HEK293 (cell line): ENCODE measurements around the gene NEK1.
A peak's percentile ranks its signal among the peaks of the same experiment; 100 is the strongest.

ENCODE experiments used
- CTCF ChIA-PET: fragments of 350-600 bp; formaldehyde crosslinking; extraction: SDS; loops from one replicate; lab custom pipeline; 2021; ENCODE audit warnings: antibody characterized with exemption; lab: Yijun Ruan, JAX
- POLR2A ChIA-PET: fragments of 300-600 bp; formaldehyde crosslinking; extraction: SDS; loops from one replicate; lab custom pipeline; 2020; ENCODE audit warnings: antibody characterized with exemption, inconsistent platforms; lab: Yijun Ruan, JAX
- H3K27ac ChIP-seq: fragments of 200-500 bp; sonication (Bioruptor generic); 2 replicates; pipeline ENCODE4 v1.5.1; 2014; ENCODE audit warnings: low read depth, low read length, control low read depth, inconsistent platforms; ENCODE audit errors: extremely low read depth
- H3K36me3 ChIP-seq, 2 experiments: fragments of 200-500 bp in 1 of 2; sonication (Bioruptor generic) in 1 of 2; 1 replicate in 1 of 2; 2 replicates in 1 of 2; pipeline ENCODE4 v1.5.1; 2014 to 2017; ENCODE audit warnings: inconsistent platforms in 2 of 2, low read length in 2 of 2; ENCODE audit not compliant: control insufficient read depth in 2 of 2, insufficient read depth in 1 of 2
- H3K4me1 ChIP-seq: fragments of 200-500 bp; sonication (Bioruptor generic); 2 replicates; pipeline ENCODE4 v1.5.1; 2014; ENCODE audit warnings: mild to moderate bottlenecking, low read length, inconsistent platforms; ENCODE audit not compliant: control insufficient read depth, insufficient read depth
- H3K4me3 ChIP-seq: 2 replicates; pipeline ENCODE4 v1.5.1; 2011; ENCODE audit warnings: low read depth, mild to moderate bottlenecking, control low read depth, low read length, moderate library complexity
- H3K9me3 ChIP-seq: fragments of 200-500 bp; sonication (Bioruptor generic); 2 replicates; pipeline ENCODE4 v1.5.1; 2014; ENCODE audit warnings: low read depth, low read length, inconsistent platforms; ENCODE audit not compliant: control insufficient read depth, insufficient read depth
- KLF16 ChIP-seq: fragments of 450-650 bp; formaldehyde crosslinking; IDR thresholded peaks from 2 replicates; pipeline ENCODE4 v1.5.1; 2017; ENCODE audit warnings: missing biosample characterization, missing genetic modification characterization
- MZF1 ChIP-seq: fragments of 450-650 bp; formaldehyde crosslinking; IDR thresholded peaks from 2 replicates; pipeline ENCODE4 v1.5.1; 2017; ENCODE audit warnings: missing biosample characterization, missing genetic modification characterization, borderline replicate concordance
- SETDB1 ChIP-seq: IDR thresholded peaks from one replicate; pipeline ENCODE4 v1.6.1; 2017; ENCODE audit warnings: mild to moderate bottlenecking, low read length, moderate library complexity, mixed read lengths; ENCODE audit not compliant: insufficient read length
- TRIM28 ChIP-seq: IDR thresholded peaks from 2 replicates; pipeline ENCODE4 v1.6.1; 2011; ENCODE audit warnings: low read length, control low read depth, borderline replicate concordance
- ZBTB1 ChIP-seq: fragments of 450-650 bp; formaldehyde crosslinking; IDR thresholded peaks from 2 replicates; pipeline ENCODE4 v1.5.1; 2016; ENCODE audit warnings: missing biosample characterization, missing genetic modification characterization
- ZBTB21 ChIP-seq: fragments of 450-650 bp; formaldehyde crosslinking; IDR thresholded peaks from 2 replicates; pipeline ENCODE4 v1.5.1; 2017; ENCODE audit warnings: missing biosample characterization, missing genetic modification characterization
- ZBTB48 ChIP-seq: fragments of 450-650 bp; formaldehyde crosslinking; IDR thresholded peaks from 2 replicates; pipeline ENCODE4 v1.5.1; 2016; ENCODE audit warnings: missing biosample characterization, missing genetic modification characterization
- ZBTB7A ChIP-seq: fragments of 450-650 bp; formaldehyde crosslinking; IDR thresholded peaks from 2 replicates; pipeline ENCODE4 v1.5.1; 2016; ENCODE audit warnings: low read depth, missing biosample characterization, missing genetic modification characterization
- ZFP3 ChIP-seq: fragments of 450-650 bp; formaldehyde crosslinking; IDR thresholded peaks from 2 replicates; pipeline ENCODE4 v1.5.1; 2016; ENCODE audit warnings: low read depth, missing biosample characterization, missing genetic modification characterization
- ZFP37 ChIP-seq: fragments of 450-650 bp; formaldehyde crosslinking; IDR thresholded peaks from 2 replicates; pipeline ENCODE4 v1.5.1; 2016; ENCODE audit warnings: missing biosample characterization, missing genetic modification characterization
- ZNF146 ChIP-seq: fragments of 450-650 bp; formaldehyde crosslinking; IDR thresholded peaks from 2 replicates; pipeline ENCODE4 v1.5.1; 2016; ENCODE audit warnings: missing biosample characterization, missing genetic modification characterization
- ZNF169 ChIP-seq: fragments of 450-650 bp; formaldehyde crosslinking; IDR thresholded peaks from 2 replicates; pipeline ENCODE4 v1.5.1; 2016; ENCODE audit warnings: missing biosample characterization, missing genetic modification characterization
- ZNF292 ChIP-seq: fragments of 450-650 bp; formaldehyde crosslinking; IDR thresholded peaks from 2 replicates; pipeline ENCODE4 v1.5.1; 2016; ENCODE audit warnings: low read depth, missing biosample characterization, missing genetic modification characterization, borderline replicate concordance
- ZNF311 ChIP-seq: fragments of 450-650 bp; formaldehyde crosslinking; IDR thresholded peaks from 2 replicates; pipeline ENCODE4 v1.5.1; 2017; ENCODE audit warnings: missing biosample characterization, missing genetic modification characterization, borderline replicate concordance
- ZNF350 ChIP-seq: fragments of 450-650 bp; formaldehyde crosslinking; IDR thresholded peaks from 2 replicates; pipeline ENCODE4 v1.5.0; 2017; ENCODE audit warnings: missing biosample characterization, mild to moderate bottlenecking, missing genetic modification characterization
- ZNF366 ChIP-seq: fragments of 450-650 bp; formaldehyde crosslinking; conservative IDR thresholded peaks from 2 replicates; pipeline ENCODE4 v1.5.1; 2016; ENCODE audit warnings: missing biosample characterization, missing genetic modification characterization
- ZNF394 ChIP-seq: fragments of 450-650 bp; formaldehyde crosslinking; IDR thresholded peaks from 2 replicates; pipeline ENCODE4 v1.5.1; 2016; ENCODE audit warnings: missing biosample characterization, missing genetic modification characterization, mild to moderate bottlenecking, moderate library complexity, borderline replicate concordance
- ZNF404 ChIP-seq: fragments of 450-650 bp; formaldehyde crosslinking; IDR thresholded peaks from 2 replicates; pipeline ENCODE4 v1.5.1; 2017; ENCODE audit warnings: missing biosample characterization, missing genetic modification characterization
- ZNF423 ChIP-seq: fragments of 450-650 bp; formaldehyde crosslinking; IDR thresholded peaks from 2 replicates; pipeline ENCODE4 v1.5.1; 2016; ENCODE audit warnings: missing biosample characterization, missing genetic modification characterization
- ZNF529 ChIP-seq: fragments of 450-650 bp; formaldehyde crosslinking; IDR thresholded peaks from 2 replicates; pipeline ENCODE4 v1.5.1; 2017; ENCODE audit warnings: missing genetic modification characterization, missing biosample characterization; ENCODE audit not compliant: insufficient replicate concordance
- ZNF548 ChIP-seq: fragments of 450-650 bp; formaldehyde crosslinking; IDR thresholded peaks from 2 replicates; pipeline ENCODE4 v1.5.1; 2016; ENCODE audit warnings: missing biosample characterization, missing genetic modification characterization
- ZNF561 ChIP-seq: fragments of 450-650 bp; IDR thresholded peaks from 2 replicates; pipeline ENCODE4 v1.5.1; 2018; ENCODE audit warnings: missing biosample characterization, missing genetic modification characterization, borderline replicate concordance
- ZNF843 ChIP-seq: fragments of 450-650 bp; formaldehyde crosslinking; IDR thresholded peaks from 2 replicates; pipeline ENCODE4 v1.5.1; 2016; ENCODE audit warnings: missing biosample characterization, missing genetic modification characterization
- ZSCAN23 ChIP-seq: fragments of 450-650 bp; formaldehyde crosslinking; IDR thresholded peaks from 2 replicates; pipeline ENCODE4 v1.5.1; 2016; ENCODE audit warnings: missing biosample characterization, missing genetic modification characterization
- TF ChIP-seq, protein P1 (sequence below): fragments of 450-650 bp; formaldehyde crosslinking; IDR thresholded peaks from 2 replicates; pipeline ENCODE4 v1.5.1; 2017; ENCODE audit warnings: missing biosample characterization, missing genetic modification characterization
- TF ChIP-seq, protein P2 (sequence below): fragments of 450-650 bp; formaldehyde crosslinking; IDR thresholded peaks from 2 replicates; pipeline ENCODE4 v1.5.1; 2016; ENCODE audit warnings: missing biosample characterization, missing genetic modification characterization
- TF ChIP-seq, protein P3 (sequence below): fragments of 450-650 bp; formaldehyde crosslinking; IDR thresholded peaks from 2 replicates; pipeline ENCODE4 v1.5.1; 2016; ENCODE audit warnings: missing biosample characterization, missing genetic modification characterization

Gene NEK1

DNA sequence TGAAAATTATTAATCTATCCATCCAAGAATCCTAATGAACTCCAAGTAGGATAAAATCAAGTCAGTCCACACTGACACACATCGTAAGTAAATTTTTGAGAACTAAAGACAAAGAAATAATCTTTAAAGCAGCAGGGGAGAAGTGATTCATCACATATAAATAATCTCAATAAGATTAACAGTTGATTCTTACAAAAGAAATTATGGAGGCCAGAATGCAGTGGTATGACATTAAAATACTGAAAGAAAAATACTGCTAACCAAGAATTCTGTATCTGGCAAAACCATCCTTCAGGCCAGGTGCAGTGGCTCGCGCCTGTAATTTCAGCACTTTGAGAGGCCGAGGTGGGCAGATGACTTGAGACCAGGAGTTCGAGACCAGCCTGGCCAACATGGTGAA lies 245.6 kb downstream of the NEK1 start:
- Histone ChIP-seq H3K36me3 (no peaks in the 10 kb centered on the region), H3K4me1 (no peaks in the 10 kb centered on the region), H3K4me3 (no peak overlapping the region), H3K9me3 (no peaks in the 10 kb centered on the region), H3K27ac (no peak overlapping the region)
- ChIA-PET POLR2A (no interaction called here), CTCF (no interaction called here)
- no peak for TF ChIP-seq ZBTB21 (tag by site-specific recombination)
- TF ChIP-seq TRIM28 = peak; percentile 87
- peak; percentile 90 for TF ChIP-seq SETDB1

- no peaks in the 10 kb centered on the region for H3K9me3 ChIP-seq
- H3K4me3 ChIP-seq = no peak overlapping the region
- no peaks in the 10 kb centered on the region for H3K36me3 ChIP-seq
- TF ChIP-seq ZNF394 (tag by site-specific recombination) = no peak
- TF ChIP-seq, protein P1, sequence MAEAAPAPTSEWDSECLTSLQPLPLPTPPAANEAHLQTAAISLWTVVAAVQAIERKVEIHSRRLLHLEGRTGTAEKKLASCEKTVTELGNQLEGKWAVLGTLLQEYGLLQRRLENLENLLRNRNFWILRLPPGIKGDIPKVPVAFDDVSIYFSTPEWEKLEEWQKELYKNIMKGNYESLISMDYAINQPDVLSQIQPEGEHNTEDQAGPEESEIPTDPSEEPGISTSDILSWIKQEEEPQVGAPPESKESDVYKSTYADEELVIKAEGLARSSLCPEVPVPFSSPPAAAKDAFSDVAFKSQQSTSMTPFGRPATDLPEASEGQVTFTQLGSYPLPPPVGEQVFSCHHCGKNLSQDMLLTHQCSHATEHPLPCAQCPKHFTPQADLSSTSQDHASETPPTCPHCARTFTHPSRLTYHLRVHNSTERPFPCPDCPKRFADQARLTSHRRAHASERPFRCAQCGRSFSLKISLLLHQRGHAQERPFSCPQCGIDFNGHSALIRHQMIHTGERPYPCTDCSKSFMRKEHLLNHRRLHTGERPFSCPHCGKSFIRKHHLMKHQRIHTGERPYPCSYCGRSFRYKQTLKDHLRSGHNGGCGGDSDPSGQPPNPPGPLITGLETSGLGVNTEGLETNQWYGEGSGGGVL (tag by site-specific recombination) = no peak
- TF ChIP-seq ZBTB7A (tag by site-specific recombination) = no peak
- TF ChIP-seq MZF1 (tag by site-specific recombination) = no peak
- TF ChIP-seq ZSCAN23 (tag by site-specific recombination) = no peak
- no peak for TF ChIP-seq ZFP37 (tag by site-specific recombination)
- TF ChIP-seq ZNF561 (tag by site-specific recombination) = no peak
- no peak for TF ChIP-seq ZNF169 (tag by site-specific recombination)
- TF ChIP-seq ZNF311 (tag by site-specific recombination) = no peak
- no peak for TF ChIP-seq ZNF548 (tag by site-specific recombination)
- H3K4me1 ChIP-seq = no peaks in the 10 kb centered on the region
- H3K27ac ChIP-seq = no peak overlapping the region
- CTCF ChIA-PET = no interaction called here
- POLR2A ChIA-PET = no interaction called here
These were observed 249.8 kb downstream of the NEK1 start for GRCh38 chr4:169362607-169363006.

- TF ChIP-seq ZFP3 (tag by site-specific recombination) = no peak
- TF ChIP-seq, protein P2, sequence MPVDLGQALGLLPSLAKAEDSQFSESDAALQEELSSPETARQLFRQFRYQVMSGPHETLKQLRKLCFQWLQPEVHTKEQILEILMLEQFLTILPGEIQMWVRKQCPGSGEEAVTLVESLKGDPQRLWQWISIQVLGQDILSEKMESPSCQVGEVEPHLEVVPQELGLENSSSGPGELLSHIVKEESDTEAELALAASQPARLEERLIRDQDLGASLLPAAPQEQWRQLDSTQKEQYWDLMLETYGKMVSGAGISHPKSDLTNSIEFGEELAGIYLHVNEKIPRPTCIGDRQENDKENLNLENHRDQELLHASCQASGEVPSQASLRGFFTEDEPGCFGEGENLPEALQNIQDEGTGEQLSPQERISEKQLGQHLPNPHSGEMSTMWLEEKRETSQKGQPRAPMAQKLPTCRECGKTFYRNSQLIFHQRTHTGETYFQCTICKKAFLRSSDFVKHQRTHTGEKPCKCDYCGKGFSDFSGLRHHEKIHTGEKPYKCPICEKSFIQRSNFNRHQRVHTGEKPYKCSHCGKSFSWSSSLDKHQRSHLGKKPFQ (tag by site-specific recombination) = no peak
- no peak for TF ChIP-seq ZNF423 (tag by site-specific recombination)
- no peak overlapping the region for H3K27ac ChIP-seq
- H3K4me3 ChIP-seq = no peak overlapping the region
- POLR2A ChIA-PET = no interaction called here
- H3K36me3 ChIP-seq = no peaks in the 10 kb centered on the region
- H3K4me1 ChIP-seq = no peaks in the 10 kb centered on the region
- CTCF ChIA-PET = no interaction called here
- no peaks in the 10 kb centered on the region for H3K9me3 ChIP-seq
These were observed 250.6 kb downstream of the NEK1 start for GRCh38 chr4:169361756-169362155.

DNA sequence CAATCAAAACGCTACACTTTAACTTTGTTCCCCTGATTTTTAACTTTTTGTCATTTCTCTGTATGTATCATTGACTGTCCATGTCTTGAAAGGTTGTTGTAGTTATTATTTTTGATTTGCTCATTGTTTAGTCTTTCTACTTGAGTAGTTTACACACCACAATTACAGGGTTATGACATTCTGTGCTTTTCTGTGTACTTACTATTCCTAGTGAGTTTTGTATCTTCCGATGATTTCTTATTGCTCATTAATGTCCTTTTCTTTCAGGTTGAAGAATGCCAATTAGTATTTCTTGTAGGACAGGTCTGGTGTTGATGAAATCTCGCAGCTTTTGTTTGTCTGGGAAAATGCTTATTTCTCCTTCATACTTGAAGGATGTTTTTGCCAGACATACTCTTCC lies 252.4 kb downstream of the NEK1 start:
- Histone ChIP-seq H3K27ac (no peak overlapping the region), H3K4me1 (no peaks in the 10 kb centered on the region), H3K4me3 (no peak overlapping the region), H3K9me3 (no peaks in the 10 kb centered on the region), H3K36me3 (no peaks in the 10 kb centered on the region)
- CTCF ChIA-PET = no interaction called here
- POLR2A ChIA-PET = no interaction called here
- TF ChIP-seq ZNF366 (tag by site-specific recombination) (no peak), ZNF350 (tag by site-specific recombination) (no peak), ZNF292 (tag by site-specific recombination) (no peak), ZNF843 (tag by site-specific recombination) (no peak), ZBTB1 (tag by site-specific recombination) (no peak), ZBTB48 (tag by site-specific recombination) (no peak), ZNF529 (tag by site-specific recombination) (no peak), ZNF311 (tag by site-specific recombination) (no peak), KLF16 (tag by site-specific recombination) (no peak), ZNF404 (tag by site-specific recombination) (no peak), ZNF548 (tag by site-specific recombination) (no peak), ZNF146 (tag by site-specific recombination) (no peak)
- TF ChIP-seq, protein P3, sequence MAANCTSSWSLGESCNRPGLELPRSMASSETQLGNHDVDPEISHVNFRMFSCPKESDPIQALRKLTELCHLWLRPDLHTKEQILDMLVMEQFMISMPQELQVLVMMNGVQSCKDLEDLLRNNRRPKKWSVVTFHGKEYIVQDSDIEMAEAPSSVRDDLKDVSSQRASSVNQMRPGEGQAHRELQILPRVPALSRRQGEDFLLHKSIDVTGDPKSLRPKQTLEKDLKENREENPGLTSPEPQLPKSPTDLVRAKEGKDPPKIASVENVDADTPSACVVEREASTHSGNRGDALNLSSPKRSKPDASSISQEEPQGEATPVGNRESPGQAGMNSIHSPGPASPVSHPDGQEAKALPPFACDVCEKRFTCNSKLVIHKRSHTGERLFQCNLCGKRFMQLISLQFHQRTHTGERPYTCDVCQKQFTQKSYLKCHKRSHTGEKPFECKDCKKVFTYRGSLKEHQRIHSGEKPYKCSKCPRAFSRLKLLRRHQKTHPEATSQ (tag by site-specific recombination) = no peak
